GM06990 (cell line): ENCODE results near the gene RYR2.

Experiments
- DNase-seq: peaks from one replicate; pipeline ENCODE4 v3.0.0-alpha.2; 2011; ENCODE audit not compliant: insufficient read length; ENCODE audit errors: extremely low read depth
- H3K27me3 ChIP-seq: replicated peaks from 2 replicates; pipeline ENCODE4 v1.6.0; 2011; ENCODE audit warnings: low read length; ENCODE audit not compliant: control insufficient read depth, insufficient read depth
- H3K36me3 ChIP-seq: 2 replicates; pipeline ENCODE4 v1.5.1; 2011; ENCODE audit warnings: low read length; ENCODE audit not compliant: control insufficient read depth, insufficient read depth
- H3K4me3 ChIP-seq: replicated peaks from 2 replicates; pipeline ENCODE4 v1.5.1; 2011; ENCODE audit warnings: low read depth, mild to moderate bottlenecking, control low read depth, low read length
- TF ChIP-seq, protein P1 (sequence below): IDR thresholded peaks from 2 replicates; pipeline ENCODE4 v1.5.1; 2011; ENCODE audit warnings: low read length, control low read depth, mild to moderate bottlenecking, inconsistent platforms; ENCODE audit not compliant: insufficient read depth, poor library complexity, severe bottlenecking

The RYR2 gene

DNA sequence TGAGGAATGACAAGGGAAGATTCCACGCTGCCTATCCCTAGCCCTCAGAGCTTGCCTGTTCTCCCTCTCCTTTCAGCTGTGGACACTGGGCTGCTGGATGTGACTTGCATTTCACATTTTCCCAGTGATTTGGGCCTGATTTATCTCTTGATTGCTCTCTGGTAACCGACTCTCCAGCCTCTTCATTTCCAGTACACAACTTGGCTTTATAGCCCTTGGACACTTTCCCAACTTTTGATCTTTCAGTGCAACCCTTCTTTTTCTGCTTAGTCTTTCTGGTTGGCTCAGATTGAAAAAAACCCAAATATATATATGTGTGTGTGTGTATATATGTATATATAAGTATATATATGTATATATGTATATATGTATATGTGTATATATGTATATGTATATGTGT is 138.3 kb downstream of the RYR2 start:
- Histone ChIP-seq H3K36me3 (no peaks in the 10 kb centered on the region), H3K4me3 (no peak overlapping the region), H3K27me3 (no peaks in the 10 kb centered on the region; the same call in 1 of the 2 replicates)
- TF ChIP-seq, protein P1, sequence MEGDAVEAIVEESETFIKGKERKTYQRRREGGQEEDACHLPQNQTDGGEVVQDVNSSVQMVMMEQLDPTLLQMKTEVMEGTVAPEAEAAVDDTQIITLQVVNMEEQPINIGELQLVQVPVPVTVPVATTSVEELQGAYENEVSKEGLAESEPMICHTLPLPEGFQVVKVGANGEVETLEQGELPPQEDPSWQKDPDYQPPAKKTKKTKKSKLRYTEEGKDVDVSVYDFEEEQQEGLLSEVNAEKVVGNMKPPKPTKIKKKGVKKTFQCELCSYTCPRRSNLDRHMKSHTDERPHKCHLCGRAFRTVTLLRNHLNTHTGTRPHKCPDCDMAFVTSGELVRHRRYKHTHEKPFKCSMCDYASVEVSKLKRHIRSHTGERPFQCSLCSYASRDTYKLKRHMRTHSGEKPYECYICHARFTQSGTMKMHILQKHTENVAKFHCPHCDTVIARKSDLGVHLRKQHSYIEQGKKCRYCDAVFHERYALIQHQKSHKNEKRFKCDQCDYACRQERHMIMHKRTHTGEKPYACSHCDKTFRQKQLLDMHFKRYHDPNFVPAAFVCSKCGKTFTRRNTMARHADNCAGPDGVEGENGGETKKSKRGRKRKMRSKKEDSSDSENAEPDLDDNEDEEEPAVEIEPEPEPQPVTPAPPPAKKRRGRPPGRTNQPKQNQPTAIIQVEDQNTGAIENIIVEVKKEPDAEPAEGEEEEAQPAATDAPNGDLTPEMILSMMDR = no peak
- DNase-seq = no peak

DNA sequence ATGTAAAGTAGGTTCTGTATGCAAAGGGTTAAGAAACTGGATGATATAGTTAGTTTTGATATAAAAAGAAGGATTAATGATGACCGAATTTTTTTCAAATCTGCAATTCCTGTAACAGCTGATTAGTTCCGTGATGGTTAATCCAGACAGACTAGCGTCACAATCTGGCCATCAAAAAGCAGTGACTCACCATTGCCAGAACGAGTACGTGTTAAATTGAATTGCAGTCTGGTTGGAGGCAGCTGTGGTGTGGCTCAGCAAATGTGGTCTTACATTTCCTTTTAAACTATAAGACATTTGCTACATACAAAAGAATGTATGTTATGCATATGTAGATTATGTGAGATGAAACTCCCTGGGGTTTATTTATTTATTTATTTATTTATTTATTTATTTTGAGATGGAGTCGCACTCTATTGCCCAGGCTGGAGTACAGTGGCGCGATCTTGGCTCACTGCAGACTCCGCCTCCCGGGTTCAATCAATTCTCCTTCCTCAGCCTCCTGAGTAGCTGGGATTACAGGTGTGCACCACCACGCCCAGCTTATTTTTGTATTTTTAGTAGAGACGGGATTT is 139.8 kb downstream of the RYR2 start:
- Histone ChIP-seq H3K4me3 (no peak overlapping the region), H3K27me3 (no peaks in the 10 kb centered on the region; the same call in 1 of the 2 replicates), H3K36me3 (no peaks in the 10 kb centered on the region)
- no peak for DNase-seq
- TF ChIP-seq, protein P1 = no peak

DNA sequence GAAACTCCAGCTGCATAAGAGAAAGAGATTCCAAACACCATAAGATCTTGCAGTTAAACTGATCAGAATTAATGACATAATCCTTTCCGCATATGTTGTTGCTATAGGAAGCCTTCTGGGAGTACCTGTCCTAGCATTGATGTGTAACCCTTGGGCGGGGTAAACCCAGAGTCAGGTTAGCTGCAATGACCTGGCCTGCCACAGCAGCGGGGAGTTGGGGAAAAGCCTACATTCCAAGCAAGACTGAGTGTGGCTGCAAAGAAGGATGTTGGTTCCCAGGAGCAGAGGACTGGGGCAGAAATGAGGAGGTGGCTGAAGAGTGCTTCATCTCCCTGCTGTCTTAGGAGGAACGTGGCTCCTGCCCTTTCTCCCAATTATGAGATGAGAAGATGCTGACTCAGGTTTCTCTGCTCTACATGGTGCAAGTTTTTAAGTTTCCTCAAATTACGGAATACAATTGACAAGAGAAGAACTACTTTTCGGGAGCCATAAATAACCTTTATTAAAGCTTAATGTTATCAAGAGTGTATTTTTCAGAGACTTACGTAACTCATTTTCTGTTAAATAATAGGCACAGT is 142.1 kb downstream of the RYR2 start:
- H3K27me3 ChIP-seq = no peaks in the 10 kb centered on the region; the same call in 1 of the 2 replicates
- H3K4me3 ChIP-seq = no peak overlapping the region
- H3K36me3 ChIP-seq = no peaks in the 10 kb centered on the region
- DNase-seq = no peak
- TF ChIP-seq, protein P1 = no peak

DNA sequence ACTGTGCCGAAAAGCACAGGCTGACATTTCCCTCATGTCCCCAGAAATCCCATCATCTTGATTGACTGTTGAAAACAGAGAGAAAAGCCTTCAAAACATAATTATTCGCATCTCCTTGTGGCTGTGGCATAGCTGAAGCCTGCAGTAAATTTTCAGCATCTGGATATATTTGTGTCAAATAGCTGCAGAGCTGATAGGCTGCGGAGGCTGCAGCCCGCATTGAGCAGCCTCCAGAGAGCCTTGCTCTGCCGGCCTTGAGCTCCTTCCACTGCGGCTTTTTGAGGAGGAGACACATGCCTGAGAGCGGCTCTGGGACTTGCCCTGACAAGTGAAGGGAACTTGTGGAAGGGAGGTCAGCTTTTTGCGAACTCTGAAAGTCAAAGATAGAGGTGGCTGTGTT is 144.7 kb downstream of the RYR2 start:
- TF ChIP-seq, protein P1 = no peak
- no peak for DNase-seq
- H3K36me3 ChIP-seq = no peaks in the 10 kb centered on the region
- H3K4me3 ChIP-seq = no peak overlapping the region
- H3K27me3 ChIP-seq = no peaks in the 10 kb centered on the region

DNA sequence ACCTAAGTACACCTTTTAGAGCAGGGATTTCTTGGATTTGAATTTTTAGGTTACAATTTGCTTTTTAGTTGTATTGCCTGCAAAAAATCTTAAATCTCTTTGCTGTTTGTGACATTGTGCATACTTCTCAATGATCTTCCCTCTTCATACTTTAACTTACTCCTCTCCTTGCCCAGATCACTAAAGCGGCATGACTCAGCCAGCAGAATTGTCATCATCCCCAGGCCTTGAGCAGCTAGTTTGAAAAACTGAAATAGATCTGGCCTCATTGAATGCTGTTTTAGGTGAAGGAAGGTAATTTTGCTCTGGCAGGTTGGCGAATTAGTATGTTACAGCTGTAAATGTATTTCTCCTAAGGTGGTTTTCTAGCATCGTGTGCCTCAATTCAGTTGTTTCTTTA is 145.9 kb downstream of the RYR2 start:
- TF ChIP-seq, protein P1 = no peak
- no peaks in the 10 kb centered on the region for H3K36me3 ChIP-seq
- H3K27me3 ChIP-seq = no peaks in the 10 kb centered on the region
- DNase-seq = no peak
- H3K4me3 ChIP-seq = no peak overlapping the region

DNA sequence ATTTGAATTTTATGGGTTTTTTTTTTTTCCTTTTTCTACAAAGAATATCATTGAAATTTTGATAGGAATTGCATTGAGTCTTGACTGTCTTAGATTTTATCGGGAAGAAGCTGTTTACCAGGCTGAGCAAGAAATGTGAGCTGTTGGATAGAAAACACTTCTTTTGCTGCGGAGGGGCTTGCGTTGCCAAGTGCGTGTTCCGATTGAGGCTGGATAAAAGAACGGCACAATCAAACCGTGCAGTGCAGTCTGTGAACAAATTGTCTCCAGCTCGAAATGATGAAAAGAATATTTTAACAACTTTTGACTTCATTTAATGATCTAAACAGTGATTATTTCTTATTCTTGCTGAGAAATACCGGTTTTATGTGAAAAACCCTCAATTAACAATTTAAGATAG is 149.4 kb downstream of the RYR2 start:
- H3K4me3 ChIP-seq = no peak overlapping the region
- H3K27me3 ChIP-seq = no peaks in the 10 kb centered on the region
- no peaks in the 10 kb centered on the region for H3K36me3 ChIP-seq
- TF ChIP-seq, protein P1 = no peak
- no peak for DNase-seq
